ENCODE measurements around the gene GPAM. TPM values are rescaled to one million over a fixed set of nuclear protein-coding genes. Genes with fewer than 3 reads are reported as not detected.

GPAM gene
- total and polyA plus RNA-seq, 9 of the 15 experiments (the other 6 are each of a cell fraction or from before 2014, with no cell fraction given): 3.5 to 7.5 (median 5.5) TPM

DNA sequence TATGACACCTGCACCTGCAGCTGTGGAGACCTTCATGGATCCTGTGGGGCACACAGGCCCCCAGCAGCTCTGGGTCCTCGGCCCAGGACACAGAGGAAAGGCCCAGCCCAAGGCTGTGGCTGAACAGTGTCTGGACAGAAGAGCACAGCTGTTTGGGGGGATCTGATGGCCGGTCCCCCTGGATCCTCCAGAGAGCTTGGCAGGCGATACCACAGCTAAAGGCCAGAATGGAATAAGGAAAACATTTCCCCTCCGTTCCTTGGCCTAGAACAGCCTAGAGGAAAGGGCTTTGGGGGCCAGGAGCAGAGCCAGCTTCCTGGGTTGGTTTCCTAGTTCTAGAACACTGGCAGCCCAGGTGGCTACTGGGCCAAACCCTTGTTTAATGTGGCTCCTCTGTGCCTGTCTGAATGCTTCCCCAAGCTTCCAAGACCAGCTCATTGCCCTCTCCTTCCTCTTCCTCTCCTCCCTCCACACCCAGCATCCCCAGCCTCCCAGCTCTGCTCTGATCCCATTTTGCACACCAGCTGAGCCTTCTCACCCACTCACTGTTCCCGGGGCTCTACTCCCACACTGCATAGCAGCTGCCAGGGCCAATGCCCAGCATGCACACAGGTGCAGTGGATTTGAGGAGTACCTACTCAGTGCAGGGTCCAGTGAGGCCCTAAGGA is 46.9 kb downstream of the GPAM start:
- Histone ChIP-seq H4K20me1 (replicated peaks; ENCODE audit: control insufficient read depth, insufficient read depth, low read length) (no peaks in the 10 kb centered on the region; the same call in 1 of the 2 replicates), H2AFZ (ENCODE audit: low read depth, low read length) (no peak overlapping the region), H3K4me3 (no peak overlapping the region), H3K9me1 (ENCODE audit: control insufficient read depth, insufficient read depth, low read length) (no peaks in the 10 kb centered on the region), H3K27ac (ENCODE audit: extremely low read depth, low read depth, low read length) (no peak overlapping the region), H3K4me1 (replicated peaks in 1 of 2; ENCODE audit: control insufficient read depth in 2 of 2, insufficient read depth in 2 of 2, low read length in 2 of 2) (no peaks in the 10 kb centered on the region; a peak in 2 of 5 replicates), H3K9me3 (replicated peaks; ENCODE audit: control insufficient read depth, insufficient read depth, low read depth, low read length) (no peaks in the 10 kb centered on the region), H3K4me2 (ENCODE audit: insufficient read depth, low read length) (no peak overlapping the region), H3K27me3 (ENCODE audit: control insufficient read depth in 2 of 2, insufficient read depth in 2 of 2, low read length in 2 of 2) (peaks cover 0 to 5% of the 10 kb centered on the region in 2 experiments; a peak in 1 of 5 replicates), H3K79me2 (ENCODE audit: control insufficient read depth, insufficient read depth, low read length) (no peaks in the 10 kb centered on the region), H3K36me3 (ENCODE audit: control insufficient read depth, insufficient read depth, low read length) (no peaks in the 10 kb centered on the region), H3K9ac (ENCODE audit: insufficient read depth in 1 of 2, low read depth in 2 of 2, low read length in 2 of 2) (no peak overlapping the region)
- POLR2A ChIA-PET: interaction anchor here (0.7 kb wide), 1 partner anchor 170 kb away, joined by 3 read pairs; no protein-coding TSS in a partner anchor
- CTCF ChIA-PET (ENCODE audit: low intra/inter-chr PET ratio): no interaction called here
- DNase-seq (ENCODE audit: extremely low read depth in 1 of 4, low spot score in 3 of 4) (no peak), FAIRE-seq (no peak), ATAC-seq (no peak)
- BruUV-seq (replicated peaks): no TSS peak
- intact Hi-C loops (cut with micrococcal nuclease): loop anchor here (10.0 kb wide), 2 partner anchors 1522 to 1822 kb away; no protein-coding TSS in a partner anchor
- in situ Hi-C loops (cut with MboI): loop anchor here (10.0 kb wide), 1 partner anchor 178 kb away; no protein-coding TSS in a partner anchor
- 0% methylated on average over 3 of the region's 5 CpGs for WGBS (ENCODE audit: insufficient coverage, low coverage, missing lambda C conversion rate)
- TF ChIP-seq BCOR (IDR thresholded peaks at IDR 0.05): no peak
- no peak for TF ChIP-seq NCOA4 (IDR thresholded peaks at IDR 0.05; ENCODE audit: partially characterized antibody)
- TF ChIP-seq FOXA1 (IDR thresholded peaks at IDR 0.05; ENCODE audit: borderline replicate concordance): no peak
- no peak for TF ChIP-seq ZKSCAN8 (CRISPR knock-in tag; IDR thresholded peaks at IDR 0.05)
- TF ChIP-seq ESRRA (IDR thresholded peaks at IDR 0.05; ENCODE audit: borderline replicate concordance, low read depth): no peak
- TF ChIP-seq ZFP36 (IDR thresholded peaks at IDR 0.05; ENCODE audit: low read depth, low read length, partially characterized antibody): no peak
- TF ChIP-seq RAD51 (IDR thresholded peaks at IDR 0.05; ENCODE audit: borderline replicate concordance, low read depth): no peak
- TF ChIP-seq PML (IDR thresholded peaks at IDR 0.05; ENCODE audit: low read length): no peak
- TF ChIP-seq HMGXB4 (CRISPR knock-in tag; IDR thresholded peaks at IDR 0.05): no peak

All from K562 (cell line).